ENCODE results near the gene POLR1B.
A peak's percentile ranks its signal among the peaks of the same experiment; 100 is the strongest.
"Not testable (repeated sequence)": the region's sequence is repeated elsewhere in the genome, so short reads cannot be mapped to it uniquely, and the experiment has no call there.

POLR1B gene

GRCh38 chr2:112520234-112520783 lies 22.0 kb upstream of the POLR1B start:
- peaks cover 49% of the 10 kb centered on the region for H3K36me3 ChIP-seq (ENCODE audit: control insufficient read depth, insufficient read depth, low read length)
- no peaks in the 10 kb centered on the region for H3K27me3 ChIP-seq (ENCODE audit: control insufficient read depth, insufficient read depth, low read length)
- H3K9ac ChIP-seq (ENCODE audit: low read length): no peak overlapping the region
- H3K4me3 ChIP-seq (ENCODE audit: low read depth, low read length): no peak overlapping the region
- H3K27ac ChIP-seq (ENCODE audit: low read depth, low read length): no peak overlapping the region
- no peaks in the 10 kb centered on the region for H3K4me1 ChIP-seq (ENCODE audit: control insufficient read depth, insufficient read depth, low read length)
- no peaks in the 10 kb centered on the region for H3K9me3 ChIP-seq (ENCODE audit: control insufficient read depth, insufficient read depth, low read depth, low read length)

- Histone ChIP-seq H3K4me3 (ENCODE audit: low read depth, low read length) (no peak overlapping the region), H3K27me3 (ENCODE audit: control insufficient read depth, insufficient read depth, low read length) (no peaks in the 10 kb centered on the region), H3K27ac (ENCODE audit: low read depth, low read length) (no peak overlapping the region), H3K4me1 (ENCODE audit: control insufficient read depth, insufficient read depth, low read length) (no peaks in the 10 kb centered on the region), H3K36me3 (ENCODE audit: control insufficient read depth, insufficient read depth, low read length) (peaks cover 49% of the 10 kb centered on the region), H3K9ac (ENCODE audit: low read length) (no peak overlapping the region), H3K9me3 (ENCODE audit: control insufficient read depth, insufficient read depth, low read depth, low read length) (no peaks in the 10 kb centered on the region)
Observed at GRCh38 chr2:112523291-112523777, 18.9 kb upstream of the POLR1B start.

- H3K36me3 ChIP-seq (ENCODE audit: control insufficient read depth, insufficient read depth, low read length): peaks cover 56% of the 10 kb centered on the region
- not testable (repeated sequence) for H3K27ac ChIP-seq (ENCODE audit: low read depth, low read length); H3K4me3 ChIP-seq (ENCODE audit: low read depth, low read length); H3K9ac ChIP-seq (ENCODE audit: low read length); H3K9me3 ChIP-seq (ENCODE audit: control insufficient read depth, insufficient read depth, low read depth, low read length); H3K27me3 ChIP-seq (ENCODE audit: control insufficient read depth, insufficient read depth, low read length); H3K4me1 ChIP-seq (ENCODE audit: control insufficient read depth, insufficient read depth, low read length)
Observed at GRCh38 chr2:112524276-112524675, 18.0 kb upstream of the POLR1B start.

- Histone ChIP-seq H3K27ac (ENCODE audit: low read depth, low read length) (no peak overlapping the region), H3K9ac (ENCODE audit: low read length) (no peak overlapping the region), H3K4me3 (ENCODE audit: low read depth, low read length) (no peak overlapping the region), H3K4me1 (ENCODE audit: control insufficient read depth, insufficient read depth, low read length) (no peaks in the 10 kb centered on the region), H3K9me3 (ENCODE audit: control insufficient read depth, insufficient read depth, low read depth, low read length) (no peaks in the 10 kb centered on the region), H3K36me3 (ENCODE audit: control insufficient read depth, insufficient read depth, low read length) (peaks cover 45% of the 10 kb centered on the region), H3K27me3 (ENCODE audit: control insufficient read depth, insufficient read depth, low read length) (no peaks in the 10 kb centered on the region)
Observed at GRCh38 chr2:112528541-112528940, 13.7 kb upstream of the POLR1B start.

GRCh38 chr2:112529757-112530156 lies 12.5 kb upstream of the POLR1B start:
- Histone ChIP-seq H3K36me3 (ENCODE audit: control insufficient read depth, insufficient read depth, low read length) (peaks cover 41% of the 10 kb centered on the region), H3K9me3 (ENCODE audit: control insufficient read depth, insufficient read depth, low read depth, low read length) (no peaks in the 10 kb centered on the region), H3K27me3 (ENCODE audit: control insufficient read depth, insufficient read depth, low read length) (no peaks in the 10 kb centered on the region), H3K27ac (ENCODE audit: low read depth, low read length) (no peak overlapping the region), H3K9ac (ENCODE audit: low read length) (no peak overlapping the region), H3K4me3 (ENCODE audit: low read depth, low read length) (no peak overlapping the region), H3K4me1 (ENCODE audit: control insufficient read depth, insufficient read depth, low read length) (no peaks in the 10 kb centered on the region)

GRCh38 chr2:112530728-112531127 lies 11.5 kb upstream of the POLR1B start:
- no peaks in the 10 kb centered on the region for H3K9me3 ChIP-seq (ENCODE audit: control insufficient read depth, insufficient read depth, low read depth, low read length)
- peaks cover 41% of the 10 kb centered on the region for H3K36me3 ChIP-seq (ENCODE audit: control insufficient read depth, insufficient read depth, low read length)
- no peak overlapping the region for H3K9ac ChIP-seq (ENCODE audit: low read length)
- no peaks in the 10 kb centered on the region for H3K4me1 ChIP-seq (ENCODE audit: control insufficient read depth, insufficient read depth, low read length)
- no peak overlapping the region for H3K4me3 ChIP-seq (ENCODE audit: low read depth, low read length)
- no peaks in the 10 kb centered on the region for H3K27me3 ChIP-seq (ENCODE audit: control insufficient read depth, insufficient read depth, low read length)
- H3K27ac ChIP-seq (ENCODE audit: low read depth, low read length): no peak overlapping the region

GRCh38 chr2:112534826-112535225 lies 7.4 kb upstream of the POLR1B start:
- Histone ChIP-seq H3K27me3 (ENCODE audit: control insufficient read depth, insufficient read depth, low read length) (no peaks in the 10 kb centered on the region), H3K9me3 (ENCODE audit: control insufficient read depth, insufficient read depth, low read depth, low read length) (no peaks in the 10 kb centered on the region), H3K36me3 (ENCODE audit: control insufficient read depth, insufficient read depth, low read length) (peaks cover 24% of the 10 kb centered on the region), H3K27ac (ENCODE audit: low read depth, low read length) (no peak overlapping the region), H3K4me1 (ENCODE audit: control insufficient read depth, insufficient read depth, low read length) (no peaks in the 10 kb centered on the region), H3K9ac (ENCODE audit: low read length) (no peak overlapping the region), H3K4me3 (ENCODE audit: low read depth, low read length) (no peak overlapping the region)

GRCh38 chr2:112536665-112537064 lies 5.6 kb upstream of the POLR1B start:
- H3K27me3 ChIP-seq (ENCODE audit: control insufficient read depth, insufficient read depth, low read length); H3K36me3 ChIP-seq (ENCODE audit: control insufficient read depth, insufficient read depth, low read length); H3K9ac ChIP-seq (ENCODE audit: low read length); H3K4me1 ChIP-seq (ENCODE audit: control insufficient read depth, insufficient read depth, low read length); H3K9me3 ChIP-seq (ENCODE audit: control insufficient read depth, insufficient read depth, low read depth, low read length); H3K4me3 ChIP-seq (ENCODE audit: low read depth, low read length); H3K27ac ChIP-seq (ENCODE audit: low read depth, low read length): not testable (repeated sequence)

- Histone ChIP-seq H3K4me1 (ENCODE audit: control insufficient read depth, insufficient read depth, low read length) (no peaks in the 10 kb centered on the region), H3K36me3 (ENCODE audit: control insufficient read depth, insufficient read depth, low read length) (no peaks in the 10 kb centered on the region), H3K27me3 (ENCODE audit: control insufficient read depth, insufficient read depth, low read length) (no peaks in the 10 kb centered on the region), H3K9ac (ENCODE audit: low read length) (no peak overlapping the region), H3K27ac (ENCODE audit: low read depth, low read length) (no peak overlapping the region), H3K9me3 (ENCODE audit: control insufficient read depth, insufficient read depth, low read depth, low read length) (no peaks in the 10 kb centered on the region), H3K4me3 (ENCODE audit: low read depth, low read length) (no peak overlapping the region)
Observed at GRCh38 chr2:112539306-112539705, 3.0 kb upstream of the POLR1B start.

GRCh38 chr2:112540906-112541305 lies 1.4 kb upstream of the POLR1B start:
- Histone ChIP-seq H3K27me3 (ENCODE audit: control insufficient read depth, insufficient read depth, low read length) (no peaks in the 10 kb centered on the region), H3K9me3 (ENCODE audit: control insufficient read depth, insufficient read depth, low read depth, low read length) (no peaks in the 10 kb centered on the region), H3K4me3 (ENCODE audit: low read depth, low read length) (no peak overlapping the region), H3K4me1 (ENCODE audit: control insufficient read depth, insufficient read depth, low read length) (no peaks in the 10 kb centered on the region), H3K36me3 (ENCODE audit: control insufficient read depth, insufficient read depth, low read length) (peaks cover 1% of the 10 kb centered on the region; the same call in 1 of the 2 replicates), H3K9ac (ENCODE audit: low read length) (no peak overlapping the region), H3K27ac (ENCODE audit: low read depth, low read length) (no peak overlapping the region)

- peaks cover 6% of the 10 kb centered on the region; the same call in 1 of the 2 replicates for H3K36me3 ChIP-seq (ENCODE audit: control insufficient read depth, insufficient read depth, low read length)
- no peaks in the 10 kb centered on the region for H3K4me1 ChIP-seq (ENCODE audit: control insufficient read depth, insufficient read depth, low read length)
- H3K9ac ChIP-seq (ENCODE audit: low read length): peak overlapping the region; percentile 93
- H3K4me3 ChIP-seq (ENCODE audit: low read depth, low read length): peak overlapping the region; percentile 94
- H3K27me3 ChIP-seq (ENCODE audit: control insufficient read depth, insufficient read depth, low read length): no peaks in the 10 kb centered on the region
- H3K9me3 ChIP-seq (ENCODE audit: control insufficient read depth, insufficient read depth, low read depth, low read length): no peaks in the 10 kb centered on the region
- H3K27ac ChIP-seq (ENCODE audit: low read depth, low read length): peak overlapping the region; percentile 97
Observed at GRCh38 chr2:112541315-112542122, 746 bp upstream of the POLR1B start.

All from HUES6 (cell line).